HepG2 (cell line): ENCODE measurements around the gene CKS1B. TPM values are rescaled to one million over a fixed set of nuclear protein-coding genes. Genes with fewer than 3 reads are reported as not detected.

Source experiments
- ATF6 ChIP-seq: sonication (generic); formaldehyde crosslinking; conservative IDR thresholded peaks from 2 replicates; pipeline ENCODE4 v1.4.0; 2020; ENCODE audit warnings: missing genetic modification reagents
- CEBPB ChIP-seq: IDR thresholded peaks from 2 replicates; pipeline ENCODE4 v1.6.1; 2011; ENCODE audit warnings: low read depth, low read length, improper control_type of control experiment, borderline replicate concordance
- CREBL2 ChIP-seq: sonication (generic); formaldehyde crosslinking; IDR thresholded peaks from 2 replicates; pipeline ENCODE4 v1.8.1; 2023; ENCODE audit warnings: missing genetic modification reagents, mild to moderate bottlenecking, borderline replicate concordance
- DNMT3B ChIP-seq: conservative IDR thresholded peaks from 2 replicates; pipeline ENCODE4 v1.6.1; 2016; ENCODE audit warnings: missing biosample characterization, control low read depth
- HOXA3 ChIP-seq: sonication (generic); formaldehyde crosslinking; IDR thresholded peaks from 2 replicates; pipeline ENCODE4 v1.5.0; 2020; ENCODE audit warnings: missing genetic modification reagents
- HOXA7 ChIP-seq: sonication (generic); formaldehyde crosslinking; IDR thresholded peaks from 2 replicates; pipeline ENCODE4 v1.8.1; 2022; ENCODE audit warnings: mild to moderate bottlenecking, missing genetic modification reagents, moderate library complexity
- MAFG ChIP-seq: sonication (generic); formaldehyde crosslinking; IDR thresholded peaks from 2 replicates; pipeline ENCODE4 v1.5.1; 2020; ENCODE audit warnings: mild to moderate bottlenecking, missing genetic modification reagents
- MLXIP ChIP-seq: sonication (generic); formaldehyde crosslinking; IDR thresholded peaks from 2 replicates; pipeline ENCODE4 v1.9.0; 2021; ENCODE audit warnings: missing genetic modification reagents, borderline replicate concordance
- NFIB ChIP-seq: sonication (generic); formaldehyde crosslinking; IDR thresholded peaks from 2 replicates; pipeline ENCODE4 v1.9.0; 2021; ENCODE audit warnings: missing genetic modification reagents, mild to moderate bottlenecking, borderline replicate concordance
- POLR2AphosphoS5 ChIP-seq: IDR thresholded peaks from 2 replicates; pipeline ENCODE4 v1.6.1; 2012; ENCODE audit warnings: low read depth, low read length
- RFXAP ChIP-seq: sonication (generic); formaldehyde crosslinking; IDR thresholded peaks from 2 replicates; pipeline ENCODE4 v1.4.0; 2020; ENCODE audit warnings: missing genetic modification reagents, borderline replicate concordance
- RXRA ChIP-seq: sonication (generic); formaldehyde crosslinking; IDR thresholded peaks from 2 replicates; pipeline ENCODE4 v1.5.1; 2020; ENCODE audit warnings: missing genetic modification reagents
- SIN3A ChIP-seq: IDR thresholded peaks from 2 replicates; pipeline ENCODE4 v1.6.1; 2011; ENCODE audit warnings: low read depth, mild to moderate bottlenecking, control low read depth, low read length, borderline replicate concordance
- ZBTB1 ChIP-seq: sonication (generic); formaldehyde crosslinking; IDR thresholded peaks from 2 replicates; pipeline ENCODE4 v1.4.0; 2020; ENCODE audit warnings: missing genetic modification reagents, borderline replicate concordance
- ZNF281 ChIP-seq: sonication (generic); formaldehyde crosslinking; IDR thresholded peaks from 2 replicates; pipeline ENCODE4 v1.4.0; 2020; ENCODE audit warnings: missing genetic modification reagents, borderline replicate concordance
- ZNF30 ChIP-seq: sonication (generic); formaldehyde crosslinking; IDR thresholded peaks from 2 replicates; pipeline ENCODE4 v1.5.0; 2020; ENCODE audit warnings: mild to moderate bottlenecking, missing genetic modification reagents
- ZNF367 ChIP-seq: sonication (generic); formaldehyde crosslinking; IDR thresholded peaks from 2 replicates; pipeline ENCODE4 v1.4.0; 2020; ENCODE audit warnings: missing genetic modification reagents, borderline replicate concordance
- ZNF382 ChIP-seq: sonication (generic); formaldehyde crosslinking; IDR thresholded peaks from 2 replicates; pipeline ENCODE4 v1.5.0; 2020; ENCODE audit warnings: missing genetic modification reagents, mild to moderate bottlenecking, borderline replicate concordance
- ZNF460 ChIP-seq: sonication (generic); formaldehyde crosslinking; IDR thresholded peaks from 2 replicates; pipeline ENCODE4 v1.5.1; 2020; ENCODE audit warnings: missing genetic modification reagents, mild to moderate bottlenecking, borderline replicate concordance
- ZNF614 ChIP-seq: IDR thresholded peaks from 2 replicates; pipeline ENCODE4 v1.6.1; 2018; ENCODE audit warnings: missing biosample characterization, missing genetic modification reagents, inconsistent platforms, borderline replicate concordance
- ZNF850 ChIP-seq: sonication (generic); formaldehyde crosslinking; conservative IDR thresholded peaks from 2 replicates; pipeline ENCODE4 v1.9.0; 2021; ENCODE audit warnings: mild to moderate bottlenecking, missing genetic modification reagents
- polyA plus RNA-seq, 8 experiments: library from polyadenylated mRNA; depleted of rRNA in 3 of 8; stranded (reverse) in 7 of 8; unstranded in 1 of 8; fragments of >200 nt; fragmentation: Illumina TruSeq in 4 of 8; extraction: Trizol in 4 of 8; gene quantifications; 2 replicates each; pipeline versions ENCODE4 v1.2.1 to v1.2.3, GENCODE V29; 2011 to 2016; ENCODE audit warnings: low read depth in 4 of 8, missing spikeins in 1 of 8, mixed read lengths in 1 of 8; ENCODE audit not compliant: insufficient read depth in 1 of 8
- total RNA-seq, 5 experiments: library from RNA; depleted of rRNA; stranded (reverse); fragments of >200 nt; fragmentation: Illumina TruSeq; extraction: Trizol; gene quantifications; 2 replicates each; pipeline ENCODE4 v1.2.3, GENCODE V29; 2016; ENCODE audit warnings: low read depth in 1 of 5

CKS1B gene
- total and polyA plus RNA-seq, 2 of the 13 experiments (the other 11 are each of a cell fraction or from before 2014, with no cell fraction given), result 217 to 222 TPM

- no peak for TF ChIP-seq SIN3A
- peak; percentile 97 for TF ChIP-seq RXRA
- TF ChIP-seq ZNF30 (CRISPR knock-in tag), result no peak
- TF ChIP-seq DNMT3B (CRISPR knock-in tag), result no peak
- TF ChIP-seq ZNF367, result no peak
- TF ChIP-seq ZNF281, result peak; percentile 35; the same call in 1 of the 2 replicates
- TF ChIP-seq ZNF382, result no peak
- TF ChIP-seq ZNF460 (CRISPR knock-in tag), result no peak; the same call in 1 of the 2 replicates
- no peak; the same call in 1 of the 2 replicates for TF ChIP-seq MLXIP (CRISPR knock-in tag)
- no peak; the same call in 1 of the 2 replicates for TF ChIP-seq POLR2AphosphoS5
- no peak for TF ChIP-seq ATF6 (CRISPR knock-in tag)
- no peak for TF ChIP-seq CREBL2 (CRISPR knock-in tag)
- TF ChIP-seq ZBTB1, result no peak
- TF ChIP-seq MAFG (CRISPR knock-in tag), result no peak
- TF ChIP-seq HOXA3 (CRISPR knock-in tag), result peak; percentile 69
- peak; percentile 81; the same call in 1 of the 2 replicates for TF ChIP-seq ZNF614
- TF ChIP-seq RFXAP, result no peak
- no peak for TF ChIP-seq HOXA7 (CRISPR knock-in tag)
- TF ChIP-seq ZNF850 (CRISPR knock-in tag), result 0 out of 2 replicates have a peak, but pooled peaks have one; percentile 25
- no peak for TF ChIP-seq NFIB (CRISPR knock-in tag)
- no peak for TF ChIP-seq CEBPB
Observed at GRCh38 chr1:154944401-154945159, 29.9 kb upstream of the CKS1B start (continued).
